Measurements from ENCODE around the gene RGMA.
"Not testable (repeated sequence)": the region's sequence is repeated elsewhere in the genome, so short reads cannot be mapped to it uniquely, and the experiment has no call there.

RGMA gene

GRCh38 chr15:93066224-93066681 is 22.8 kb downstream of the RGMA start:
- no peak for DNase-seq

GRCh38 chr15:93065641-93066045 is 23.4 kb downstream of the RGMA start:
- no peak for DNase-seq

GRCh38 chr15:93063796-93064690 is 25.0 kb downstream of the RGMA start:
- no peak for DNase-seq

- no peak for DNase-seq
Observed at GRCh38 chr15:93063262-93063671, 25.7 kb downstream of the RGMA start.

- not testable (repeated sequence) for DNase-seq
Observed at GRCh38 chr15:93062628-93063261, 26.3 kb downstream of the RGMA start.

- no peak for DNase-seq
Observed at GRCh38 chr15:93060336-93061248, 28.4 kb downstream of the RGMA start.

- DNase-seq: no peak
Observed at GRCh38 chr15:93059442-93059841, 29.6 kb downstream of the RGMA start.

- no peak for DNase-seq
Observed at GRCh38 chr15:93058904-93059427, 30.0 kb downstream of the RGMA start.

GRCh38 chr15:93058128-93058527 is 30.9 kb downstream of the RGMA start:
- no peak for DNase-seq

- DNase-seq: no peak
Observed at GRCh38 chr15:93057618-93058017, 31.4 kb downstream of the RGMA start.

GRCh38 chr15:93056836-93057235 is 32.2 kb downstream of the RGMA start:
- no peak for DNase-seq

GRCh38 chr15:93055211-93055610 is 33.8 kb downstream of the RGMA start:
- DNase-seq: no peak

GRCh38 chr15:93052090-93052879 is 36.7 kb downstream of the RGMA start:
- DNase-seq: no peak

- no peak for DNase-seq
Observed at GRCh38 chr15:93051236-93052089, 37.5 kb downstream of the RGMA start.

- DNase-seq: no peak
Observed at GRCh38 chr15:93050648-93051047, 38.4 kb downstream of the RGMA start.

- DNase-seq: no peak
Observed at GRCh38 chr15:93049914-93050578, 39.0 kb downstream of the RGMA start.

GRCh38 chr15:93049233-93049632 is 39.8 kb downstream of the RGMA start:
- no peak for DNase-seq

- no peak for DNase-seq
Observed at GRCh38 chr15:93048759-93049161, 40.3 kb downstream of the RGMA start.

GRCh38 chr15:93048426-93048721 is 40.6 kb downstream of the RGMA start:
- DNase-seq: no peak

- no peak for DNase-seq
Observed at GRCh38 chr15:93047621-93048425, 41.2 kb downstream of the RGMA start.
